GM23338 (cell line): ENCODE measurements around the gene PAM. TPM values are rescaled to one million over a fixed set of nuclear protein-coding genes. Genes with fewer than 3 reads are reported as not detected.

ENCODE experiments used
- ATAC-seq: fragments of 200-7000 bp; cut with Tn5 transposase; 3 replicates; pipeline ENCODE4 v1.9.1; 2020
- DNase-seq: peaks from one replicate; pipeline ENCODE4 v3.0.0-alpha.2; 2015; ENCODE audit warnings: low spot score
- H2AFZ ChIP-seq: fragments of 200-600 bp; sonication (generic); 2 replicates; pipeline ENCODE4 v1.8.0; 2016; ENCODE audit warnings: antibody characterized with exemption, mild to moderate bottlenecking, moderate library complexity
- H3F3A ChIP-seq: fragments of 200-600 bp; sonication (generic); replicated peaks from 2 replicates; pipeline ENCODE4 v1.8.0; 2017; ENCODE audit warnings: antibody characterized with exemption, mixed run types, low read depth
- H3K27ac ChIP-seq: fragments of 200-600 bp; sonication (generic); 2 replicates; pipeline ENCODE4 v1.6.1; 2016; ENCODE audit warnings: low read depth
- H3K27me3 ChIP-seq: fragments of 200-600 bp; sonication (generic); 2 replicates; pipeline ENCODE4 v1.8.0; 2016; ENCODE audit warnings: mild to moderate bottlenecking, mixed run types, moderate library complexity; ENCODE audit not compliant: insufficient read depth
- H3K36me3 ChIP-seq: fragments of 200-600 bp; sonication (generic); 2 replicates; pipeline ENCODE4 v1.8.0; 2016; ENCODE audit warnings: mild to moderate bottlenecking; ENCODE audit not compliant: insufficient read depth
- H3K4me1 ChIP-seq: fragments of 200-600 bp; sonication (generic); 2 replicates; pipeline ENCODE4 v1.8.0; 2016; ENCODE audit warnings: mild to moderate bottlenecking, moderate library complexity; ENCODE audit not compliant: insufficient read depth
- H3K4me2 ChIP-seq: fragments of 200-600 bp; sonication (generic); 2 replicates; pipeline ENCODE4 v1.7.1; 2017; ENCODE audit warnings: mixed run types
- H3K4me3 ChIP-seq: fragments of 200-600 bp; sonication (generic); 2 replicates; pipeline ENCODE4 v1.6.1; 2016; ENCODE audit warnings: mixed run types
- H3K79me2 ChIP-seq: fragments of 200-600 bp; sonication (generic); replicated peaks from 2 replicates; pipeline ENCODE4 v1.8.0; 2017; ENCODE audit warnings: mild to moderate bottlenecking; ENCODE audit not compliant: insufficient read depth
- H3K9me2 ChIP-seq: fragments of 200-600 bp; sonication (generic); 2 replicates; pipeline ENCODE4 v1.8.0; 2017; ENCODE audit not compliant: insufficient read depth
- H4K20me1 ChIP-seq: fragments of 200-600 bp; sonication (generic); replicated peaks from 2 replicates; pipeline ENCODE4 v1.8.0; 2017; ENCODE audit warnings: mild to moderate bottlenecking; ENCODE audit not compliant: insufficient read depth
- H3K27ac Mint-ChIP-seq: 2 replicates; pipeline ENCODE4 v1.8.0; 2020; ENCODE audit warnings: inconsistent platforms, mild to moderate bottlenecking, moderate library complexity, mixed read lengths
- H3K27me3 Mint-ChIP-seq: 3 replicates; pipeline ENCODE4 v1.8.0; 2022; ENCODE audit warnings: low read depth, mild to moderate bottlenecking, moderate library complexity, mixed read lengths, inconsistent platforms; ENCODE audit not compliant: insufficient read depth, poor library complexity
- H3K36me3 Mint-ChIP-seq: 3 replicates; pipeline ENCODE4 v1.8.0; 2021; ENCODE audit warnings: low read depth, mild to moderate bottlenecking, inconsistent platforms, moderate library complexity, mixed read lengths
- H3K4me1 Mint-ChIP-seq: 3 replicates; pipeline ENCODE4 v1.8.0; 2020; ENCODE audit warnings: mild to moderate bottlenecking, inconsistent platforms, mixed read lengths
- H3K4me3 Mint-ChIP-seq: 3 replicates; pipeline ENCODE4 v1.8.0; 2021; ENCODE audit warnings: moderate library complexity, mild to moderate bottlenecking, inconsistent platforms, mixed read lengths
- H3K9me3 Mint-ChIP-seq: 3 replicates; pipeline ENCODE4 v1.8.0; 2020; ENCODE audit warnings: moderate library complexity, mild to moderate bottlenecking, inconsistent platforms, mixed read lengths
- CREB1 ChIP-seq: fragments of 250-450 bp; sonication (Bioruptor Pico); IDR thresholded peaks from 2 replicates; pipeline ENCODE4 v1.5.0; 2020; ENCODE audit warnings: low read depth, mild to moderate bottlenecking, moderate library complexity
- CTCF ChIP-seq, 2 experiments: fragments of 200-600 bp in 1 of 2; sonication (generic) in 1 of 2; conservative IDR thresholded peaks; 2 replicates each; pipeline versions ENCODE4 v1.5.1 to v1.6.1; 2016 to 2017; ENCODE audit warnings: antibody characterized with exemption in 2 of 2, low read depth in 2 of 2, mild to moderate bottlenecking in 2 of 2, moderate library complexity in 1 of 2
- ETS1 ChIP-seq: IDR thresholded peaks from 2 replicates; pipeline ENCODE4 v1.6.1; 2016; ENCODE audit warnings: antibody characterized with exemption
- EZH2 ChIP-seq: fragments of 200-600 bp; sonication (generic); IDR thresholded peaks from one replicate; pipeline ENCODE4 v1.8.0; 2017; ENCODE audit warnings: antibody characterized with exemption, mild to moderate bottlenecking, low read depth; ENCODE audit not compliant: unreplicated experiment
- EZH2phosphoT487 ChIP-seq: fragments of 200-600 bp; sonication (generic); IDR thresholded peaks from one replicate; pipeline ENCODE4 v1.8.1; 2018; ENCODE audit warnings: antibody characterized with exemption; ENCODE audit not compliant: unreplicated experiment
- JUNB ChIP-seq: IDR thresholded peaks from one replicate; pipeline ENCODE4 v1.6.1; 2016; ENCODE audit warnings: antibody characterized with exemption; ENCODE audit not compliant: unreplicated experiment
- NANOG ChIP-seq: IDR thresholded peaks from 2 replicates; pipeline ENCODE4 v1.6.1; 2016; ENCODE audit warnings: antibody characterized with exemption, borderline replicate concordance
- POLR2AphosphoS5 ChIP-seq: IDR thresholded peaks from 2 replicates; pipeline ENCODE4 v1.6.1; 2016; ENCODE audit warnings: antibody characterized with exemption, low read depth
- REST ChIP-seq: IDR thresholded peaks from one replicate; pipeline ENCODE4 v1.6.1; 2018; ENCODE audit warnings: antibody characterized with exemption; ENCODE audit not compliant: unreplicated experiment
- STAT1 ChIP-seq: IDR thresholded peaks from one replicate; pipeline ENCODE4 v1.6.1; 2016; ENCODE audit warnings: antibody characterized with exemption; ENCODE audit not compliant: unreplicated experiment
- ZNF462 ChIP-seq: fragments of 250-450 bp; sonication (Bioruptor Pico); IDR thresholded peaks from 2 replicates; pipeline ENCODE4 v1.5.0; 2020; ENCODE audit warnings: mild to moderate bottlenecking, moderate library complexity
- polyA plus RNA-seq: library from polyadenylated mRNA; unstranded; fragments of >200 nt; fragmentation: Nextera tagmentation; extraction: Ambion mirVana; gene quantifications from 2 replicates; pipeline ENCODE4 v1.2.1, GENCODE V29; 2016
- total RNA-seq: library from RNA; depleted of rRNA; stranded (reverse); fragments of >200 nt; shearing (Covaris generic); gene quantifications from 2 replicates; pipeline ENCODE4 v1.2.3, GENCODE V29; 2014

Gene PAM
- total and polyA plus RNA-seq, 2 experiments from 2014 or later = 33.9 to 79.4 TPM

GRCh38 chr5:102713682-102714231 is 41.3 kb upstream of the PAM start:
- TF ChIP-seq CREB1 (CRISPR knock-in tag) (no peak), STAT1 (no peak), JUNB (no peak), EZH2 (no peak), NANOG (no peak), CTCF (conservative IDR thresholded peaks at IDR 0.05; ENCODE audit: low read depth in 2 of 2) (no peak), EZH2phosphoT487 (no peak), ZNF462 (no peak), POLR2AphosphoS5 (no peak), REST (no peak), ETS1 (no peak)
- Histone ChIP-seq H2AFZ (peak overlapping the region; percentile 26; the same call in 1 of the 2 replicates), H3K27ac (no peak overlapping the region), H4K20me1 (no peaks in the 10 kb centered on the region), H3K9me2 (no peaks in the 10 kb centered on the region), H3F3A (no peaks in the 10 kb centered on the region), H3K4me3 (no peak overlapping the region), H3K4me2 (no peak overlapping the region), H3K27me3 (no peaks in the 10 kb centered on the region), H3K36me3 (no peaks in the 10 kb centered on the region), H3K79me2 (no peaks in the 10 kb centered on the region), H3K4me1 (no peaks in the 10 kb centered on the region; the same call in 1 of the 2 replicates)
- DNase-seq (no peak), ATAC-seq (no peak)
- no peaks in the 10 kb centered on the region; the same call in 2 of the 3 replicates for H3K9me3 Mint-ChIP-seq
- peaks cover 9% of the 10 kb centered on the region for H3K4me1 Mint-ChIP-seq
- no peaks in the 10 kb centered on the region for H3K27me3 Mint-ChIP-seq
- no peak overlapping the region for H3K27ac Mint-ChIP-seq
- H3K36me3 Mint-ChIP-seq = no peaks in the 10 kb centered on the region
- H3K4me3 Mint-ChIP-seq = no peak overlapping the region
